Esophagus muscularis mucosa (tissue), 4 donors: ENCODE results near the gene KRTAP9-3. TPM values are rescaled to one million over a fixed set of nuclear protein-coding genes. Genes with fewer than 3 reads are reported as not detected.
"Not testable (repeated sequence)": the region's sequence is repeated elsewhere in the genome, so short reads cannot be mapped to it uniquely, and the experiment has no call there.

Source experiments
- DNase-seq: peaks from one replicate; pipeline ENCODE4 v3.0.0-alpha.2; 2017; ENCODE audit errors: extremely low spot score
- H3K27ac ChIP-seq, 4 donors: fragments of 200-600 bp; sonication (generic); replicated peaks in 1 of 4; 1 replicate in 3 of 4; 2 replicates in 1 of 4; pipeline ENCODE4 v1.5.1; 2016 to 2019; ENCODE audit warnings: mild to moderate bottlenecking in 1 of 4
- H3K27me3 ChIP-seq, 4 donors: fragments of 200-600 bp; sonication (generic); one replicate each; pipeline versions ENCODE4 v1.5.1 to v1.6.0; 2016 to 2019
- H3K36me3 ChIP-seq, 4 donors: fragments of 200-600 bp; sonication (generic); one replicate each; pipeline ENCODE4 v1.5.1; 2016 to 2019
- H3K4me1 ChIP-seq, 4 donors: fragments of 200-600 bp; sonication (generic); one replicate each; pipeline ENCODE4 v1.5.1; 2016 to 2019
- H3K4me3 ChIP-seq, 4 donors: fragments of 200-600 bp; sonication (generic); 1 replicate in 2 of 4; 2 replicates in 2 of 4; pipeline ENCODE4 v1.5.1; 2016 to 2019; ENCODE audit warnings: mild to moderate bottlenecking in 4 of 4, moderate library complexity in 1 of 4
- H3K9me3 ChIP-seq, 4 donors: fragments of 200-600 bp; sonication (generic); 1 replicate in 3 of 4; 2 replicates in 1 of 4; pipeline ENCODE4 v1.5.1; 2016 to 2019
- EP300 ChIP-seq: sonication (generic); formaldehyde crosslinking; IDR thresholded peaks from one replicate; pipeline ENCODE4 v1.6.1; 2017; ENCODE audit warnings: antibody characterized with exemption
- POLR2A ChIP-seq: fragments of 450-650 bp; IDR thresholded peaks from one replicate; pipeline ENCODE4 v1.6.1; 2017; ENCODE audit warnings: antibody characterized with exemption, moderate library complexity, mild to moderate bottlenecking, low read depth
- POLR2AphosphoS5 ChIP-seq, 2 donors: sonication (generic); formaldehyde crosslinking; IDR thresholded peaks; one replicate each; pipeline ENCODE4 v1.6.1; 2017; ENCODE audit warnings: antibody characterized with exemption in 2 of 2
- WGBS: methylation state at CpG from one replicate; pipeline ENCODE4 v1.1.5; 2018; 5-methylcytosine and 5-hydroxymethylcytosine counted together
- intact Hi-C: fragments of 100-400 bp; cut with DNase I; formaldehyde crosslinking; loops from one replicate; pipeline ENCODE4 v1.15.1; 2023
- small RNA-seq, 3 donors: library from RNA; depleted of rRNA; stranded (forward); fragments of <200 nt; gene quantifications; one replicate each; pipeline ENCODE3, GENCODE V24; 2016
- total RNA-seq, 4 donors: library from RNA; depleted of rRNA; stranded (reverse); fragments of >200 nt; gene quantifications; one replicate each; pipeline versions ENCODE4 v1.1.0 to v1.2.1, GENCODE V29; 2016
- TF ChIP-seq, protein P1 (sequence below), 3 experiments: fragments of 200-600 bp in 2 of 3; fragments of 450-650 bp in 1 of 3; sonication (generic) in 2 of 3; IDR thresholded peaks; one replicate each; pipeline ENCODE4 v1.5.1; 2017 to 2019; ENCODE audit warnings: antibody characterized with exemption in 3 of 3, mild to moderate bottlenecking in 2 of 3, moderate library complexity in 1 of 3

The KRTAP9-3 gene
- total RNA-seq, 4 donors from 2014 or later = not detected

DNA sequence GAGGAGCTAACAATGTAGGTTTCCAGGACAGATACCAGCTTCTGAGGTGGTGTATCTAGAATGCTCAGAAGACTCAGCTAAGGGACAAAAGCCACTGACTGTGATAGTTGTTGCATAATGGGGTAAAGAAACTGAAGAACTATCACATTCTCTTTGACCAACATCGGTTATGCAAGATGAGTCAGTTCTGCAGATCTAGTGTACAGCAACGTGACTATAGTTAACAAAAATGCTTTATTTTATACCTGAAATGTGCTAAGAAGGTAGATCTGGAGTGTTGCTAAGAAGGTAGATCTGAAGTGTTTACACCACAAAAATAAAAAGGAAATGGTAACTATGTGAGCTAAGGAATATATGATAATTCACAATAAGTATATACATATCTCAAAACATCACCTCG lies 35.5 kb downstream of the KRTAP9-3 start:
- no peak overlapping the region for H3K27ac ChIP-seq
- intact Hi-C loops = no loop called here
- no peak overlapping the region for H3K4me3 ChIP-seq
- 72% methylated on average over 3 of the region's 3 CpGs for WGBS
- no peaks in the 10 kb centered on the region for H3K4me1 ChIP-seq
- H3K27me3 ChIP-seq = peaks cover 0 to 6% (median 0%) of the 10 kb centered on the region in 4 donors
- no peaks in the 10 kb centered on the region for H3K9me3 ChIP-seq
- no peaks in the 10 kb centered on the region for H3K36me3 ChIP-seq
- TF ChIP-seq EP300 (no peak), POLR2AphosphoS5 (IDR thresholded peaks at IDR 0.05) (no peak), POLR2A (no peak)
- TF ChIP-seq, protein P1, sequence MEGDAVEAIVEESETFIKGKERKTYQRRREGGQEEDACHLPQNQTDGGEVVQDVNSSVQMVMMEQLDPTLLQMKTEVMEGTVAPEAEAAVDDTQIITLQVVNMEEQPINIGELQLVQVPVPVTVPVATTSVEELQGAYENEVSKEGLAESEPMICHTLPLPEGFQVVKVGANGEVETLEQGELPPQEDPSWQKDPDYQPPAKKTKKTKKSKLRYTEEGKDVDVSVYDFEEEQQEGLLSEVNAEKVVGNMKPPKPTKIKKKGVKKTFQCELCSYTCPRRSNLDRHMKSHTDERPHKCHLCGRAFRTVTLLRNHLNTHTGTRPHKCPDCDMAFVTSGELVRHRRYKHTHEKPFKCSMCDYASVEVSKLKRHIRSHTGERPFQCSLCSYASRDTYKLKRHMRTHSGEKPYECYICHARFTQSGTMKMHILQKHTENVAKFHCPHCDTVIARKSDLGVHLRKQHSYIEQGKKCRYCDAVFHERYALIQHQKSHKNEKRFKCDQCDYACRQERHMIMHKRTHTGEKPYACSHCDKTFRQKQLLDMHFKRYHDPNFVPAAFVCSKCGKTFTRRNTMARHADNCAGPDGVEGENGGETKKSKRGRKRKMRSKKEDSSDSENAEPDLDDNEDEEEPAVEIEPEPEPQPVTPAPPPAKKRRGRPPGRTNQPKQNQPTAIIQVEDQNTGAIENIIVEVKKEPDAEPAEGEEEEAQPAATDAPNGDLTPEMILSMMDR (IDR thresholded peaks at IDR 0.05) = no peak
- no peak for DNase-seq

- DNase-seq, H3K4me1 ChIP-seq, H3K36me3 ChIP-seq, H3K27ac ChIP-seq, H3K9me3 ChIP-seq, intact Hi-C loops, H3K27me3 ChIP-seq, H3K4me3 ChIP-seq: not testable (repeated sequence)
- no CpG with 5 or more reads among the region's 1 CpG for WGBS
Observed at GRCh38 chr17:41271323-41271722, 39.1 kb downstream of the KRTAP9-3 start.

- H3K27me3 ChIP-seq = peaks cover 0 to 10% (median 0%) of the 10 kb centered on the region in 4 donors
- H3K9me3 ChIP-seq = no peaks in the 10 kb centered on the region
- 88% methylated on average over 1 of the region's 1 CpG for WGBS
- no peaks in the 10 kb centered on the region for H3K4me1 ChIP-seq
- H3K4me3 ChIP-seq = no peak overlapping the region
- H3K36me3 ChIP-seq = no peaks in the 10 kb centered on the region
- TF ChIP-seq POLR2AphosphoS5 (IDR thresholded peaks at IDR 0.05) (no peak), EP300 (no peak), POLR2A (no peak)
- TF ChIP-seq, protein P1 (IDR thresholded peaks at IDR 0.05) = no peak
- no peak overlapping the region for H3K27ac ChIP-seq
- intact Hi-C loops = no loop called here
- DNase-seq = no peak
Observed at GRCh38 chr17:41271858-41272257, 39.6 kb downstream of the KRTAP9-3 start.

GRCh38 chr17:41275648-41276190 lies 43.5 kb downstream of the KRTAP9-3 start, which contains the start of gene KRTAP9-7:
TSS of gene KRTAP9-7 (plus strand) at chr17:41275698. CDS start at chr17:41275698, 0 bp downstream.
- H3K36me3 ChIP-seq, H3K4me3 ChIP-seq, H3K27ac ChIP-seq, H3K27me3 ChIP-seq, intact Hi-C loops, DNase-seq, H3K9me3 ChIP-seq, H3K4me1 ChIP-seq: not testable (repeated sequence)
- 89% methylated on average over 3 of the region's 3 CpGs for WGBS

- H3K36me3 ChIP-seq = no peaks in the 10 kb centered on the region
- H3K4me1 ChIP-seq = no peaks in the 10 kb centered on the region
- WGBS = 85% methylated on average over 3 of the region's 3 CpGs
- H3K4me3 ChIP-seq = no peak overlapping the region
- TF ChIP-seq EP300 (no peak), POLR2A (no peak), POLR2AphosphoS5 (IDR thresholded peaks at IDR 0.05) (no peak)
- TF ChIP-seq, protein P1 (IDR thresholded peaks at IDR 0.05) = no peak
- H3K27me3 ChIP-seq = peaks cover 0 to 10% (median 2%) of the 10 kb centered on the region in 4 donors
- no peak overlapping the region for H3K27ac ChIP-seq
- DNase-seq = no peak
- no peaks in the 10 kb centered on the region for H3K9me3 ChIP-seq
- intact Hi-C loops = no loop called here
Observed at GRCh38 chr17:41278176-41278955, 46.1 kb downstream of the KRTAP9-3 start.

Small RNA genes within 50 kb of the gene (small RNA-seq; reads per million reads assigned to genes)
- gene KRTAP4-17P (0 reads per million in 3 donors), gene KRTAP9-10P (0 reads per million in 3 donors)

Other genes with a start within 250 kb of the KRTAP9-3 start
- not detected for gene KRT40, start 248.1 kb upstream of the KRTAP9-3 start, total RNA-seq
- gene KRTAP3-3, start 238.3 kb upstream of the KRTAP9-3 start, total RNA-seq = not detected
- gene KRTAP3-2, start 232.5 kb upstream of the KRTAP9-3 start, total RNA-seq = not detected
- gene KRTAP3-1, start 223.3 kb upstream of the KRTAP9-3 start, total RNA-seq = not detected
- gene KRTAP1-5, start 205.2 kb upstream of the KRTAP9-3 start, total RNA-seq = not detected
- gene KRTAP1-4, start 202.3 kb upstream of the KRTAP9-3 start, total RNA-seq = not detected
- not detected for gene KRTAP1-3, start 197.6 kb upstream of the KRTAP9-3 start, total RNA-seq
- gene KRTAP1-1, start 191.0 kb upstream of the KRTAP9-3 start, total RNA-seq = not detected
- gene KRTAP2-1, start 185.1 kb upstream of the KRTAP9-3 start, total RNA-seq = not detected
- not detected for gene KRTAP2-2, start 177.2 kb upstream of the KRTAP9-3 start, total RNA-seq
- gene KRTAP2-3, start 172.3 kb upstream of the KRTAP9-3 start, total RNA-seq = not detected
- gene KRTAP2-4, start 166.6 kb upstream of the KRTAP9-3 start, total RNA-seq = not detected
- gene KRTAP4-7, start 148.3 kb upstream of the KRTAP9-3 start, total RNA-seq = not detected
- gene KRTAP4-8, start 134.3 kb upstream of the KRTAP9-3 start, total RNA-seq = not detected
- gene KRTAP4-16, start 130.2 kb upstream of the KRTAP9-3 start, total RNA-seq = not detected
- gene KRTAP4-9, start 127.1 kb upstream of the KRTAP9-3 start, total RNA-seq = not detected
- gene KRTAP4-11, start 114.1 kb upstream of the KRTAP9-3 start, total RNA-seq = not detected
- not detected for gene KRTAP4-12, start 108.3 kb upstream of the KRTAP9-3 start, total RNA-seq
- gene KRTAP4-6, start 91.9 kb upstream of the KRTAP9-3 start, total RNA-seq = not detected
- gene KRTAP4-5, start 82.6 kb upstream of the KRTAP9-3 start, total RNA-seq = not detected
- not detected for gene KRTAP4-4, start 71.7 kb upstream of the KRTAP9-3 start, total RNA-seq
- gene KRTAP4-3, start 64.2 kb upstream of the KRTAP9-3 start, total RNA-seq = not detected
- not detected for gene KRTAP4-2, start 54.2 kb upstream of the KRTAP9-3 start, total RNA-seq
- not detected for gene KRTAP4-1, start 47.5 kb upstream of the KRTAP9-3 start, total RNA-seq
- not detected for gene KRTAP9-1, start 42.6 kb upstream of the KRTAP9-3 start, total RNA-seq
- gene KRTAP9-2, start 5.8 kb upstream of the KRTAP9-3 start, total RNA-seq = not detected
- not detected for gene KRTAP9-8, start 5.5 kb downstream of the KRTAP9-3 start, total RNA-seq
- not detected for gene KRTAP9-4, start 17.2 kb downstream of the KRTAP9-3 start, total RNA-seq
- gene KRTAP9-9, start 22.9 kb downstream of the KRTAP9-3 start, total RNA-seq = not detected
- gene KRTAP9-6, start 32.9 kb downstream of the KRTAP9-3 start, total RNA-seq = not detected
- gene KRTAP9-7, start 43.2 kb downstream of the KRTAP9-3 start, total RNA-seq = not detected
- not detected for gene KRTAP29-1, start 70.4 kb downstream of the KRTAP9-3 start, total RNA-seq
- gene KRTAP16-1, start 76.9 kb downstream of the KRTAP9-3 start, total RNA-seq = not detected
- gene KRTAP17-1, start 83.3 kb downstream of the KRTAP9-3 start, total RNA-seq = not detected
- not detected for gene KRT33A, start 118.4 kb downstream of the KRTAP9-3 start, total RNA-seq
- gene KRT33B, start 137.4 kb downstream of the KRTAP9-3 start, total RNA-seq = not detected
- gene KRT34, start 149.9 kb downstream of the KRTAP9-3 start, total RNA-seq = not detected
- gene KRT31, start 165.2 kb downstream of the KRTAP9-3 start, total RNA-seq = not detected
- gene KRT37, start 192.1 kb downstream of the KRTAP9-3 start, total RNA-seq = not detected
- not detected for gene KRT38, start 208.5 kb downstream of the KRTAP9-3 start, total RNA-seq
- not detected for gene KRT32, start 234.9 kb downstream of the KRTAP9-3 start, total RNA-seq
- not detected for gene KRT35, start 248.7 kb downstream of the KRTAP9-3 start, total RNA-seq